ENCODE data around the gene MTHFD1L. TPM values are rescaled to one million over a fixed set of nuclear protein-coding genes. Genes with fewer than 3 reads are reported as not detected.
"Not testable (repeated sequence)": the region's sequence is repeated elsewhere in the genome, so short reads cannot be mapped to it uniquely, and the experiment has no call there.

The MTHFD1L gene
- total RNA-seq, 2 donors from 2014 or later, result 58.0 to 107 TPM

DNA sequence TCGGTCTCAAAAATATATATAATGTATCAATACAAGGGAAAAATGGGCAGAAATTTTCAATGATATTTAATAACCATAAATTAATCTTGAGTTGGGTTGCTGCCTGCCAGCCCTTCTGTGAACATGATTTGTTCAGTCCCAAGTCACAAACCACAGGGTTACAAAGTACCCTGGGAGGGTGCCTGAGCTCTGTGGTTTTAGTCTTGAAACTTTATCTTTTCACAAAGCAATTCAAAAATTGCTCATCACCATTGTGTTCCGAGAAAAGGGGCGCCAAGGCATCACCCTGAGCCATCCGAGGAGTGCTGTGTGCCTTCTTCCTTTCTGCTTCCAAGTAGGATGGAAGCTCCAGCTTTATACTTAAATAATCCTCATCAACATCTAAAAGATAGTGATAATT is 232.7 kb downstream of the MTHFD1L start:
- peaks cover 11% of the 10 kb centered on the region for H3K4me1 Mint-ChIP-seq
- H3K27ac Mint-ChIP-seq, result no peak overlapping the region
- H3K27me3 Mint-ChIP-seq, result no peaks in the 10 kb centered on the region
- peak; percentile 92 for ATAC-seq (replicated peaks)
- peaks cover 88% of the 10 kb centered on the region for H3K36me3 Mint-ChIP-seq (ENCODE audit: low read depth)
- no peak overlapping the region for H3K4me3 Mint-ChIP-seq
- no peaks in the 10 kb centered on the region for H3K9me3 Mint-ChIP-seq

- ATAC-seq (replicated peaks), result no peak
- H3K9me3 Mint-ChIP-seq, result no peaks in the 10 kb centered on the region
- H3K4me1 Mint-ChIP-seq, result peaks cover 11% of the 10 kb centered on the region
- peak overlapping the region; percentile 36 for H3K27ac Mint-ChIP-seq
- peaks cover 73% of the 10 kb centered on the region for H3K36me3 Mint-ChIP-seq (ENCODE audit: low read depth)
- H3K27me3 Mint-ChIP-seq, result no peaks in the 10 kb centered on the region
- H3K4me3 Mint-ChIP-seq, result no peak overlapping the region
Measured at GRCh38 chr6:151100326-151100725, 234.8 kb downstream of the MTHFD1L start.

- H3K4me3 Mint-ChIP-seq, result no peak overlapping the region
- peaks cover 64% of the 10 kb centered on the region for H3K36me3 Mint-ChIP-seq (ENCODE audit: low read depth)
- no peaks in the 10 kb centered on the region for H3K27me3 Mint-ChIP-seq
- peaks cover 11% of the 10 kb centered on the region for H3K4me1 Mint-ChIP-seq
- no peak overlapping the region for H3K27ac Mint-ChIP-seq
- ATAC-seq (replicated peaks), result no peak
- no peaks in the 10 kb centered on the region for H3K9me3 Mint-ChIP-seq
Measured at GRCh38 chr6:151101161-151101815, 235.8 kb downstream of the MTHFD1L start.

DNA sequence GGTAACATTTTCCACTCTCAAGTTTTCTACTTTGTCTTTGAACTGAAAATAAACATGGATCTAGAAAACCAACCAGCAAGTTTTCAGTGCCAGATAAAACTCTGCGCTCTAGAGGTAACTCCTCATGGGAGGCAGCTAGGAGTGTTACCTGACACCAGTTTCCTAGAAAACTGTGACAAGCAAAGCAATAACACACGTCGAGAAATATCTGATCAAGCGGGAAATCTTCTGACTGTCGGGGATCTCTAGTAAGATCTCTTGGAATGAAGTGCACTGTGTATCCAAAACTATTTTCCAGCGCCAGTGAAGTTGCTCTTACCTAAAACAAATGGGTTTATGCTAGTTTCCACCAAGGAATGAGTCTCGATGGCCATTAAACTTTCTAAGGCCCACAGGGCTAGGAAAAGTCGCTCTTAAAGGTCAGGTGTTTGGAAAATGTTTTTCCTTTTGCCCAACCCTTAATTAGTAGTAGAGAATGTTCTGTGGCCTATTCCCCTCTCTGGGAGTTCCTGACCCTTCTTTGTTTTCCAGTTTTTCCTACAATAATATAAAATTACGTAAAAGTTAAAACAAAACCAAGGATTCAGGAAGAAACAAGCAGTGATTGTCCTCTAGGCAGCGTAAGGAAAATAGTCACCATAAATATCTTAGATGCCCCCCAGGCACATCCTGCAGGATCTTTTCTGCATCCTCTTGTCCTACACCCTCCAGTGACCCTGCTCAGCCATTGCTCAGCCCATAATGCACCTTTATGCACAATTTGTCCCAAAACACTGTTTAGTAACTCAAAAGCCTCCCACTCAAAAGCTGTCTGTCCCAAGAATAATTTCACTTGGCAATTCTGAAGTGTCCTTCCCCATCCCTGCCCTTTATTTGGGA is 236.6 kb downstream of the MTHFD1L start:
- no peak for ATAC-seq (replicated peaks)
- no peaks in the 10 kb centered on the region for H3K9me3 Mint-ChIP-seq
- H3K4me1 Mint-ChIP-seq, result peaks cover 11% of the 10 kb centered on the region
- H3K27me3 Mint-ChIP-seq, result no peaks in the 10 kb centered on the region
- H3K36me3 Mint-ChIP-seq (ENCODE audit: low read depth), result peaks cover 56% of the 10 kb centered on the region
- no peak overlapping the region for H3K27ac Mint-ChIP-seq
- no peak overlapping the region for H3K4me3 Mint-ChIP-seq

GRCh38 chr6:151103266-151103665 is 237.8 kb downstream of the MTHFD1L start:
- Mint-ChIP-seq H3K27me3 (no peaks in the 10 kb centered on the region), H3K36me3 (ENCODE audit: low read depth) (peaks cover 48% of the 10 kb centered on the region), H3K27ac (no peak overlapping the region), H3K4me1 (peaks cover 5% of the 10 kb centered on the region), H3K9me3 (no peaks in the 10 kb centered on the region), H3K4me3 (no peak overlapping the region)
- no peak for ATAC-seq (replicated peaks)

DNA sequence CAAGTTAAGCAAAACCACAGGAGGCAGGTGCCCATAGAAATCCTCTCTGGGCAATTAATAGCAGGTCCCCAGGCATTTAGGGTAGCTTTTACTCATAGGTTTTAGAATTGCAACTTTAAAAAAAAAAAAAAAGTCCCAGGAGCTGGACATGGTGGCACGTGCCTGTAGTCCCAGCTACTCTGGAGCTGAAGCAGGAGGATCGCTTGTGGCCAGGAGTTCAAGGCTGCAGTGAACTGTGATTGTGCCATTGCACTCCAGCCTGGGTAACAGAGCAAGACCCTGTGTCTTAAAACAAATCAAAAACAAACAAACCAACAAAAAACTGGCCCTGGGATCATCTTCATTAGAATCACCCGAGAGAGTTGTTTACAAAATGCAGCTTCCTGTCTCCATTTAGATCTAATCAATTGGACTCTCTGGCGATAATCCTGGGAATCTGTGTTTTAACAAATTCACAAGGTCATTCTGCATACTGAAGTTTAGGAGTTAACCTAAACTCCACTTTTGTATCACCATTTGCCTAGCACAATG is 242.5 kb downstream of the MTHFD1L start:
- peaks cover 9% of the 10 kb centered on the region for H3K27me3 Mint-ChIP-seq
- peaks cover 6% of the 10 kb centered on the region for H3K36me3 Mint-ChIP-seq (ENCODE audit: low read depth)
- ATAC-seq (replicated peaks), result no peak
- H3K9me3 Mint-ChIP-seq, result no peaks in the 10 kb centered on the region
- H3K4me1 Mint-ChIP-seq, result no peaks in the 10 kb centered on the region
- H3K27ac Mint-ChIP-seq, result no peak overlapping the region
- no peak overlapping the region for H3K4me3 Mint-ChIP-seq

DNA sequence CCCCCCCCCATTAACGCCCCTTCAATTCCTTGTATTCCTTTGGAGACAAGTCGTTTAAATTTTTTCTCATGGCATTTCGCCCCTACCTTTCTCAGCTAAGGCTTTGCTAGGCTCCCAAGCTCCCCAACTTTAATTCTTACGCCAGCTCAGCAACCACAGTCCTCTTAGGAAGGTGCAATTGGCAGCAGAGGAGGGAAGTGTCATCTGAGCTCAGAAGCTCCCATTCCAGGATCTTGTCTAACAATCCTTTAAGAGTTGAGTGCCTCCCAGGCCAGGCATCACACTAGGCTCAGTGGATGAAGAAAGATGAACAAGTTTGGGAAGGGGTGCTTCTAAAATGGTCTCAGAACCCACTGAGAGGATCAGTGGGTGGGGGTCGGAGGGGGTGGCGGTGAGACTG is 243.0 kb downstream of the MTHFD1L start:
- peaks cover 3% of the 10 kb centered on the region for H3K36me3 Mint-ChIP-seq (ENCODE audit: low read depth)
- H3K4me1 Mint-ChIP-seq, result no peaks in the 10 kb centered on the region
- H3K9me3 Mint-ChIP-seq, result no peaks in the 10 kb centered on the region
- ATAC-seq (replicated peaks), result no peak
- H3K4me3 Mint-ChIP-seq, result no peak overlapping the region
- no peak overlapping the region for H3K27ac Mint-ChIP-seq
- peaks cover 12% of the 10 kb centered on the region for H3K27me3 Mint-ChIP-seq

DNA sequence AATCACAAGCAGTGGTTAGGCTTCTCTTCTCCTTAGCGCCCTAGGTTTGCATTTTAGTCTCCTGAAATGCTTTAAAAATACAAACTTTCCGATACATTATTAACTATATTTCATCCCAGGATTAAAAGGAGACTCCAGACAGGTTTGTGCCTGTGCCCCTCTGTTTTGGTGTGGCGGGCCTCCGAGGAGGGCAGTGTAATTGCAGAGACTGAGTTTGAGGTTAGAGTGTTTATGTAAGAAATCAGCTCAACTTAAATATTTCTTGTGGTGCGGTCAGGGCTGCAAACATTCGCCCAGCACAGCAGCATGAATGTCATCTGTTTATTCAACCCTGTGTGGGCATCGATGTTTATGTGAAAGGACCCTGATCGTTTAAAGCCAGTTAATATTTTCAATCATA is 243.9 kb downstream of the MTHFD1L start:
- Mint-ChIP-seq H3K9me3 (no peaks in the 10 kb centered on the region), H3K27me3 (peaks cover 12% of the 10 kb centered on the region), H3K4me1 (no peaks in the 10 kb centered on the region), H3K36me3 (ENCODE audit: low read depth) (no peaks in the 10 kb centered on the region), H3K27ac (no peak overlapping the region), H3K4me3 (no peak overlapping the region)
- no peak for ATAC-seq (replicated peaks)

DNA sequence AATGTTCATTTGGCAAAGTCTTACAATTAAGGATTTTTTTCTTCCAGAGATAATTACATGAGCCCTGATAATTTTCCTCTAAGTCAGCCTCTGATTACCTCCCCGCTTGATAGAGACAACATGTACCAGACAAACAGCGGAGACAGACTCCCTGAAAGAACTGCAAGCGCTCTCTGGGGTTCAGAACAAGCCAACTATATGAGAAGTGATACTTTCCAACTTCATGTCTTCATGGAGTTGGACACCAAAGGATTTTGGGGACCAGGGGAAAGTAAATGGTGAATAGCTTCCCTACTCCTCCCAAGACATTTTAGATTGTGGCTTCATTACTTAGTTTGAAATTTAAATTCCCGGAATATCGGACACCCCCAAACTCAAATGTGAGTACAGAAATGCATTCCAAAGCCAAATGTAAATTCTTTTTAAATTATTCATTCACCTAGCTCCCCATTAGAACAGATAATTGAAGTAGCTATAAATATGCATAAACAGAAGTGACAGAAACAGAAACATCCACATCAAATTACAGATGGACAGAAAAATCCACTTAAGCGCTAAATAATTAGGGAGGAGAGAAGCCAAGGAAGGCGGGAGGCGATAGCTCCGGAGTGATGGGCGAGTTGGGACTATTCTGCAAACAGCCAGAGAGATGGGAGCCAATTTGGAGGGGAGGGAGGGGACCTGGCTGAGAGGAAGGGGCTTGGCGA is 244.5 kb downstream of the MTHFD1L start:
- no peaks in the 10 kb centered on the region for H3K4me1 Mint-ChIP-seq
- H3K4me3 Mint-ChIP-seq, result no peak overlapping the region
- no peaks in the 10 kb centered on the region for H3K36me3 Mint-ChIP-seq (ENCODE audit: low read depth)
- no peaks in the 10 kb centered on the region for H3K9me3 Mint-ChIP-seq
- H3K27ac Mint-ChIP-seq, result no peak overlapping the region
- ATAC-seq (replicated peaks), result no peak
- peaks cover 12% of the 10 kb centered on the region for H3K27me3 Mint-ChIP-seq

- Mint-ChIP-seq H3K4me3 (no peak overlapping the region), H3K36me3 (ENCODE audit: low read depth) (no peaks in the 10 kb centered on the region), H3K4me1 (no peaks in the 10 kb centered on the region), H3K9me3 (no peaks in the 10 kb centered on the region), H3K27me3 (peaks cover 12% of the 10 kb centered on the region), H3K27ac (no peak overlapping the region)
- ATAC-seq (replicated peaks), result no peak
Measured at GRCh38 chr6:151110576-151110905, 245.0 kb downstream of the MTHFD1L start.

GRCh38 chr6:151111670-151112069 is 246.2 kb downstream of the MTHFD1L start:
- no peaks in the 10 kb centered on the region for H3K4me1 Mint-ChIP-seq
- no peak overlapping the region for H3K27ac Mint-ChIP-seq
- H3K27me3 Mint-ChIP-seq, result peaks cover 12% of the 10 kb centered on the region
- no peaks in the 10 kb centered on the region for H3K36me3 Mint-ChIP-seq (ENCODE audit: low read depth)
- ATAC-seq (replicated peaks), result no peak
- H3K4me3 Mint-ChIP-seq, result no peak overlapping the region
- no peaks in the 10 kb centered on the region for H3K9me3 Mint-ChIP-seq

DNA sequence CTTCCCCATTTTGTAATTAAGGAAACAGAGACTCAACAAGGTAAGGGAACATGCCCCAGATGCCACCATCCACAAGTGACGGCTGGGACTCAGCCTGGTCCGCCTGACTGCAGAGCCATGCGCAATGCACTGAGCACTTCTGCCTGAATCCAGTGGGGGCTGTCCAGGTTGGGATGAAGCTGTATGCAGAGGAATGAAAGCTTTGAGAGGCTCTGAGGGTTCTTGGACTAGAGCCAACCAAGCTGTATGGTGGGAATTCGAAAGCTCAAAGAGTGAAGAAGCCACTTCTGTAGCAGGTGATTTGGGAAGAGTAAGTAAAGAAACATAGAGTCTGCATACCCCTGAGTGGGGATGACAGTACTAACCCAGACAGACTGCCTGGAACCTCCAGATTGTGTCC is 246.6 kb downstream of the MTHFD1L start:
- Mint-ChIP-seq H3K36me3 (ENCODE audit: low read depth) (no peaks in the 10 kb centered on the region), H3K9me3 (no peaks in the 10 kb centered on the region), H3K4me1 (no peaks in the 10 kb centered on the region), H3K27me3 (peaks cover 12% of the 10 kb centered on the region), H3K27ac (no peak overlapping the region), H3K4me3 (no peak overlapping the region)
- ATAC-seq (replicated peaks), result no peak

DNA sequence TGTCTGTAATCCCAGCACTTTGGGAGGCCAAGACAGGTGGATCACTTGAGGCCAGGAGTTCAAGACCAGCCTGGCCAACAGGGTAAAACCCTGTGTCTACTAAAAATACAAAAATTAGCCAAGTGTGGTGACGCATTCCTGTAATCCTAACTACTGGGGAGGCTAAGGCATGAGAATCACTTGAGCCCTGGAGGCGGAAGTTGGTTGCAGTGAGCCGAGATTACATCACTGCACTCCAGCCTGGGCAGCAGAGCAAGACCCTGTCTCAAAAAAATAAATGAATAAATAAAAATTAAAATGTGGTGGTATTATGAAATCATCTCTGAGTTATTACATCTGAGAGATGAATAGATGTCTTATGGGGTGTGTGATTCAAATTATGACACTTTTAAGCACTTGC is 247.4 kb downstream of the MTHFD1L start:
- H3K27me3 Mint-ChIP-seq, result peaks cover 12% of the 10 kb centered on the region
- H3K27ac Mint-ChIP-seq; H3K4me3 Mint-ChIP-seq; H3K36me3 Mint-ChIP-seq (ENCODE audit: low read depth); H3K4me1 Mint-ChIP-seq; H3K9me3 Mint-ChIP-seq; ATAC-seq (replicated peaks): not testable (repeated sequence)

GRCh38 chr6:151113641-151114040 is 248.1 kb downstream of the MTHFD1L start:
- H3K9me3 Mint-ChIP-seq, result no peaks in the 10 kb centered on the region
- H3K27me3 Mint-ChIP-seq, result peaks cover 9% of the 10 kb centered on the region
- H3K4me3 Mint-ChIP-seq, result no peak overlapping the region
- no peaks in the 10 kb centered on the region for H3K4me1 Mint-ChIP-seq
- H3K27ac Mint-ChIP-seq, result no peak overlapping the region
- no peak for ATAC-seq (replicated peaks)
- H3K36me3 Mint-ChIP-seq (ENCODE audit: low read depth), result no peaks in the 10 kb centered on the region

Measured in activated T-helper 17 cell treated with anti-CD3 and anti-CD28 coated beads, Interleukin-2, amount 50 U/mL, for 72 hours (primary cell).